ENCODE results near the gene CRADD.

GRCh38 chr12:93873561-93873960, 196.4 kb downstream of the CRADD start:
- TF ChIP-seq POLR2AphosphoS5 (IDR thresholded peaks at IDR 0.05; ENCODE audit: borderline replicate concordance, low read depth, low read length) (no peak), EZH2 (IDR thresholded peaks at IDR 0.05) (no peak)
